ENCODE measurements around the gene CCNYL1. TPM values are rescaled to one million over a fixed set of nuclear protein-coding genes. Genes with fewer than 3 reads are reported as not detected.

CCNYL1 gene
- total RNA-seq, 1 experiment from 2014 or later, result 21.8 TPM

GRCh38 chr2:207670887-207671286, 40.6 kb upstream of the CCNYL1 start:
- POLR2A ChIA-PET (ENCODE audit: unreplicated experiment), result no interaction called here
- H3K4me3 ChIP-seq, result no peak overlapping the region
- no peaks in the 10 kb centered on the region for H4K20me1 ChIP-seq (ENCODE audit: insufficient read depth)
- no peak for DNase-seq
- H3K4me2 ChIP-seq, result no peak overlapping the region
- BruUV-seq (replicated peaks), result no TSS peak
- H3K27ac ChIP-seq, result no peak overlapping the region
- intact Hi-C loops (cut with micrococcal nuclease; ENCODE audit: unreplicated experiment), result no loop called here
- H3K79me2 ChIP-seq (ENCODE audit: low read depth), result no peaks in the 10 kb centered on the region
- no peaks in the 10 kb centered on the region for H3F3A ChIP-seq (ENCODE audit: insufficient read depth, low read depth)
- no peaks in the 10 kb centered on the region for H3K36me3 ChIP-seq (ENCODE audit: low read depth)
- no peaks in the 10 kb centered on the region for H3K27me3 ChIP-seq (ENCODE audit: insufficient read depth, low read depth)
- CTCF ChIA-PET, result no interaction called here
- no peak for TF ChIP-seq CTCF (conservative IDR thresholded peaks at IDR 0.05)
- no peak for TF ChIP-seq EZH2 (IDR thresholded peaks at IDR 0.05; ENCODE audit: low read depth)
- no peaks in the 10 kb centered on the region for H3K9me3 ChIP-seq (ENCODE audit: insufficient read depth, low read depth)
- no peak overlapping the region for H2AFZ ChIP-seq
- no peaks in the 10 kb centered on the region for H3K9me2 ChIP-seq (ENCODE audit: insufficient read depth)
- no peaks in the 10 kb centered on the region for H3K4me1 ChIP-seq (replicated peaks; ENCODE audit: insufficient read depth)

DNA sequence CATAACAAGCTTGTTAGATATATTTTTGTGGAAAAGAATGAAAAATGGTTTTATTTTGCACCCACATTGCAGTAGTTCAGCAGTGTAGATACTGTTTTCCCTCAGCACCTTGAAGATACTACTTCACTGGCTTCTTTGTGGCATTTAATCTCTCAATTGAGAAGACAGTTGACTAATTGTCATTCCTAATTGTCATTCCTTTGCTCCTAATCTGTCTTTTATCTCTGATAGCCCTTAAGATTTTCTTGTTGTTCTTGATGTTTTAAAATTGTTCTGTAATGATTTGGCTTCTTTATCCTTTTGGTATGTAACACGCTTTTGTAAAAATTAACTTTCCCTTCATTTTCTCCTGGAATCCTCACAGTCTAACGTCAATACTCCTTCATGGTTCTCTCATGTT, 38.0 kb upstream of the CCNYL1 start:
- TF ChIP-seq EZH2 (IDR thresholded peaks at IDR 0.05; ENCODE audit: low read depth) (no peak), CTCF (conservative IDR thresholded peaks at IDR 0.05) (no peak)
- no peak overlapping the region for H3K4me3 ChIP-seq
- no peaks in the 10 kb centered on the region for H4K20me1 ChIP-seq (ENCODE audit: insufficient read depth)
- peaks cover 8% of the 10 kb centered on the region; the same call in 1 of the 2 replicates for H3F3A ChIP-seq (ENCODE audit: insufficient read depth, low read depth)
- ChIA-PET POLR2A (ENCODE audit: unreplicated experiment) (no interaction called here), CTCF (no interaction called here)
- H3K36me3 ChIP-seq (ENCODE audit: low read depth), result no peaks in the 10 kb centered on the region
- H3K27me3 ChIP-seq (ENCODE audit: insufficient read depth, low read depth), result no peaks in the 10 kb centered on the region
- no TSS peak for BruUV-seq (replicated peaks)
- H3K4me1 ChIP-seq (replicated peaks; ENCODE audit: insufficient read depth), result peaks cover 12% of the 10 kb centered on the region
- intact Hi-C loops (cut with micrococcal nuclease; ENCODE audit: unreplicated experiment), result no loop called here
- H3K27ac ChIP-seq, result no peak overlapping the region
- DNase-seq, result no peak
- H3K79me2 ChIP-seq (ENCODE audit: low read depth), result no peaks in the 10 kb centered on the region
- H3K9me2 ChIP-seq (ENCODE audit: insufficient read depth), result no peaks in the 10 kb centered on the region
- H3K9me3 ChIP-seq (ENCODE audit: insufficient read depth, low read depth), result no peaks in the 10 kb centered on the region
- no peak overlapping the region for H2AFZ ChIP-seq
- no peak overlapping the region for H3K4me2 ChIP-seq

DNA sequence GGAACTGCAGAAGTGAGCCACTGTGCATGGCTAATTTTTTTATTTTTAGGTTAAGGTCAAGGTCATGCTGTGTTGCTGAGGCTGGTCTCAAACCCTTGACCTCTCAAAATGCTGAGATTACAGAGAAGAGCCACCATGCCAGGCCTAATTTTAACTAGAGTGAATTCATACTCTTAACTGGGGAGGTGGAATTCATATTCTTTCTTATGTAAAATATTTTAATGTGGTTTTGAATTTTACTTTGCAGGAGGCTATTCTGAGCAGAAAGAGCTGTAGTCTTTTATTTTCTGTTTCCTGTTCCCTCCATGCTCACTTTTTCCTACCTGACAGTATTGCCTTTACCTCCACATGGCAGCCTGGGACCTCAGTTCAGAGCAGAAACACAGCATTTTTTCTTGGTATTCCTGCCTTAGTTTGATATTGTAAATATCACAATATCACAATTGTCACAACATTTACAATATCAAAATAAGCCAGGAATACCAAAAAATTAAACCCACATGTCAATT, 37.1 kb upstream of the CCNYL1 start:
- Histone ChIP-seq H3K27ac (no peak overlapping the region), H3K4me2 (no peak overlapping the region), H3F3A (ENCODE audit: insufficient read depth, low read depth) (peaks cover 8% of the 10 kb centered on the region; the same call in 1 of the 2 replicates), H3K79me2 (ENCODE audit: low read depth) (no peaks in the 10 kb centered on the region), H3K36me3 (ENCODE audit: low read depth) (no peaks in the 10 kb centered on the region), H2AFZ (no peak overlapping the region), H3K4me1 (replicated peaks; ENCODE audit: insufficient read depth) (peaks cover 12% of the 10 kb centered on the region), H4K20me1 (ENCODE audit: insufficient read depth) (no peaks in the 10 kb centered on the region), H3K4me3 (no peak overlapping the region), H3K27me3 (ENCODE audit: insufficient read depth, low read depth) (no peaks in the 10 kb centered on the region), H3K9me2 (ENCODE audit: insufficient read depth) (no peaks in the 10 kb centered on the region), H3K9me3 (ENCODE audit: insufficient read depth, low read depth) (no peaks in the 10 kb centered on the region)
- TF ChIP-seq EZH2 (IDR thresholded peaks at IDR 0.05; ENCODE audit: low read depth), result no peak
- no peak for TF ChIP-seq CTCF (conservative IDR thresholded peaks at IDR 0.05)
- POLR2A ChIA-PET (ENCODE audit: unreplicated experiment), result no interaction called here
- no TSS peak for BruUV-seq (replicated peaks)
- no peak for DNase-seq
- intact Hi-C loops (cut with micrococcal nuclease; ENCODE audit: unreplicated experiment), result no loop called here
- CTCF ChIA-PET, result no interaction called here

Data from PC-9 (cell line).